Keratinocyte (primary cell): ENCODE results near the gene GIT2. TPM values are rescaled to one million over a fixed set of nuclear protein-coding genes. Genes with fewer than 3 reads are reported as not detected.

Experiments used
- DNase-seq: peaks from one replicate; pipeline ENCODE4 v3.0.0-alpha.2; 2011; ENCODE audit warnings: low read depth, missing footprints, low spot score
- FAIRE-seq: peaks from 2 replicates; lab custom pipeline; 2011; peaks lifted over from hg19 to GRCh38; lab: Jason Lieb, UNC
- H2AFZ ChIP-seq: 2 replicates; pipeline ENCODE4 v1.6.0; 2012; ENCODE audit warnings: low read length, control low read depth, inconsistent platforms; ENCODE audit not compliant: control insufficient read depth
- H3K27ac ChIP-seq: 2 replicates; pipeline ENCODE4 v1.5.1; 2011; ENCODE audit warnings: low read length; ENCODE audit not compliant: control insufficient read depth, insufficient read depth
- H3K27me3 ChIP-seq: 3 replicates; pipeline ENCODE4 v1.6.0; 2011; ENCODE audit warnings: low read length; ENCODE audit not compliant: control insufficient read depth, insufficient read depth; ENCODE audit errors: extremely low read depth
- H3K36me3 ChIP-seq, 2 experiments: 2 replicates in 1 of 2; 3 replicates in 1 of 2; pipeline ENCODE4 v1.5.1; 2011; ENCODE audit warnings: low read length in 2 of 2, mild to moderate bottlenecking in 1 of 2; ENCODE audit not compliant: control insufficient read depth in 2 of 2, insufficient read depth in 2 of 2; ENCODE audit errors: extremely low read depth in 1 of 2
- H3K4me1 ChIP-seq: 3 replicates; pipeline ENCODE4 v1.5.1; 2011; ENCODE audit warnings: low read length; ENCODE audit not compliant: control insufficient read depth, insufficient read depth; ENCODE audit errors: extremely low read depth
- H3K4me2 ChIP-seq: 3 replicates; pipeline ENCODE4 v1.6.0; 2011; ENCODE audit warnings: low read depth, low read length; ENCODE audit not compliant: control insufficient read depth, insufficient read depth; ENCODE audit errors: extremely low read depth
- H3K4me3 ChIP-seq, 3 experiments: fragments of 200-600 bp in 1 of 3; sonication (generic) in 1 of 3; 2 replicates in 2 of 3; 3 replicates in 1 of 3; pipeline ENCODE4 v1.5.1; 2011 to 2016; ENCODE audit warnings: low read length in 3 of 3, mild to moderate bottlenecking in 3 of 3, control low read depth in 2 of 3, inconsistent platforms in 1 of 3, low read depth in 1 of 3, mixed read lengths in 1 of 3, mixed run types in 1 of 3, moderate library complexity in 1 of 3; ENCODE audit not compliant: control insufficient read depth in 2 of 3, insufficient read depth in 2 of 3; ENCODE audit errors: extremely low read depth in 1 of 3
- H3K79me2 ChIP-seq: 2 replicates; pipeline ENCODE4 v1.6.0; 2012; ENCODE audit warnings: low read length; ENCODE audit not compliant: control insufficient read depth, insufficient read depth
- H3K9ac ChIP-seq: 3 replicates; pipeline ENCODE4 v1.6.0; 2011; ENCODE audit warnings: low read length; ENCODE audit not compliant: control insufficient read depth, insufficient read depth; ENCODE audit errors: extremely low read depth
- H3K9me1 ChIP-seq: 3 replicates; pipeline ENCODE4 v1.6.0; 2011; ENCODE audit warnings: low read length; ENCODE audit not compliant: control insufficient read depth, insufficient read depth; ENCODE audit errors: extremely low read depth
- H3K9me3 ChIP-seq: 2 replicates; pipeline ENCODE4 v1.5.1; 2012; ENCODE audit warnings: low read depth, low read length; ENCODE audit not compliant: control insufficient read depth
- H4K20me1 ChIP-seq: 3 replicates; pipeline ENCODE4 v1.6.0; 2011; ENCODE audit warnings: low read length; ENCODE audit not compliant: control insufficient read depth, insufficient read depth; ENCODE audit errors: extremely low read depth
- CTCF ChIP-seq, 3 experiments: IDR thresholded peaks in 1 of 3; conservative IDR thresholded peaks in 1 of 3; optimal IDR thresholded peaks in 1 of 3; 2 replicates in 2 of 3; 3 replicates in 1 of 3; pipeline versions ENCODE3 to v1.5.1; 2011; ENCODE audit warnings: low read length in 3 of 3, mild to moderate bottlenecking in 3 of 3, moderate library complexity in 2 of 3, control low read depth in 1 of 3, inconsistent platforms in 1 of 3; ENCODE audit not compliant: insufficient read depth in 2 of 3; ENCODE audit errors: extremely low read depth in 1 of 3
- EZH2 ChIP-seq: IDR thresholded peaks from one replicate; pipeline ENCODE4 v1.6.1; 2012; ENCODE audit warnings: inconsistent platforms, mild to moderate bottlenecking, low read length, moderate library complexity
- dilution Hi-C: fragments of 300-500 bp; cut with MboI; formaldehyde crosslinking; loops from one replicate; pipeline ENCODE4 v1.7.0; 2020; ENCODE audit warnings: low sequenced_read_pairs; ENCODE audit not compliant: extremely low pct_ligation_motif_present
- polyA plus RNA-seq, 5 experiments: library from polyadenylated mRNA; depleted of rRNA in 3 of 5; stranded (reverse) in 3 of 5; stranded (forward) in 1 of 5; unstranded in 1 of 5; fragments of >200 nt; gene quantifications; 1 replicate in 1 of 5; 2 replicates in 3 of 5; 3 replicates in 1 of 5; pipeline versions ENCODE4 v1.2.1 to v1.2.3, GENCODE V29; 2011 to 2012; ENCODE audit warnings: missing spikeins in 2 of 5, low read depth in 1 of 5, low replicate concordance in 1 of 5

Gene GIT2
- polyA plus RNA-seq, 1 donor (not counting 4 experiments of a cell fraction or from before 2014, with no cell fraction given) = 25.9 TPM

- H3K9me1 ChIP-seq = no peaks in the 10 kb centered on the region
- peaks cover 8 to 25% of the 10 kb centered on the region in 2 experiments for H3K36me3 ChIP-seq
- no peak overlapping the region for H3K27ac ChIP-seq
- no peak for DNase-seq
- H3K79me2 ChIP-seq = peaks cover 27% of the 10 kb centered on the region
- no peak overlapping the region for H2AFZ ChIP-seq
- no peak overlapping the region for H3K9ac ChIP-seq
- no peak for TF ChIP-seq CTCF (optimal IDR thresholded peaks at IDR 0.05 in 1 of 3, IDR thresholded peaks at IDR 0.05 in 1 of 3, conservative IDR thresholded peaks at IDR 0.05 in 1 of 3; ENCODE audit: extremely low read depth in 1 of 3, insufficient read depth in 2 of 3, low read length in 3 of 3)
- no peak for TF ChIP-seq EZH2
- dilution Hi-C loops = no loop called here
- peaks cover 6% of the 10 kb centered on the region for H3K4me1 ChIP-seq
- no peaks in the 10 kb centered on the region for H4K20me1 ChIP-seq
- H3K4me2 ChIP-seq = no peak overlapping the region
- no peaks in the 10 kb centered on the region for H3K27me3 ChIP-seq
- no peak for FAIRE-seq
- no peaks in the 10 kb centered on the region for H3K9me3 ChIP-seq
- H3K4me3 ChIP-seq = no peak overlapping the region
Measured at GRCh38 chr12:109989380-109989779, 6.8 kb downstream of the GIT2 start.

GRCh38 chr12:109988903-109989302 lies 7.3 kb downstream of the GIT2 start:
- H3K79me2 ChIP-seq = peaks cover 22% of the 10 kb centered on the region
- no peak overlapping the region for H3K4me3 ChIP-seq
- TF ChIP-seq CTCF (optimal IDR thresholded peaks at IDR 0.05 in 1 of 3, IDR thresholded peaks at IDR 0.05 in 1 of 3, conservative IDR thresholded peaks at IDR 0.05 in 1 of 3; ENCODE audit: extremely low read depth in 1 of 3, insufficient read depth in 2 of 3, low read length in 3 of 3) = no peak
- no peak for TF ChIP-seq EZH2
- H3K4me2 ChIP-seq = no peak overlapping the region
- H3K9me3 ChIP-seq = no peaks in the 10 kb centered on the region
- H3K27ac ChIP-seq = no peak overlapping the region
- no peak overlapping the region for H3K9ac ChIP-seq
- H3K4me1 ChIP-seq = peaks cover 2% of the 10 kb centered on the region
- H2AFZ ChIP-seq = no peak overlapping the region
- FAIRE-seq = no peak
- no peaks in the 10 kb centered on the region for H3K9me1 ChIP-seq
- no peak for DNase-seq
- no peaks in the 10 kb centered on the region for H3K27me3 ChIP-seq
- dilution Hi-C loops = no loop called here
- no peaks in the 10 kb centered on the region for H4K20me1 ChIP-seq
- H3K36me3 ChIP-seq = peaks cover 10 to 26% of the 10 kb centered on the region in 2 experiments
